Uterus (tissue), 2 donors: ENCODE results near the gene TRPV2.

Experiments used
- POLR2A ChIP-seq, 2 donors: fragments of 450-650 bp; IDR thresholded peaks; one replicate each; pipeline ENCODE4 v1.6.1; 2016; ENCODE audit warnings: antibody characterized with exemption in 2 of 2, mild to moderate bottlenecking in 1 of 2, moderate library complexity in 1 of 2
- TF ChIP-seq, protein P1 (sequence below), 4 experiments: fragments of 200-600 bp in 2 of 4; fragments of 450-650 bp in 2 of 4; sonication (generic) in 2 of 4; IDR thresholded peaks; one replicate each; pipeline ENCODE4 v1.5.1; 2016 to 2019; ENCODE audit warnings: antibody characterized with exemption in 4 of 4, mild to moderate bottlenecking in 2 of 4, moderate library complexity in 1 of 4

GRCh38 chr17:16449121-16449570 lies 33.8 kb downstream of the TRPV2 start:
- TF ChIP-seq, protein P1, sequence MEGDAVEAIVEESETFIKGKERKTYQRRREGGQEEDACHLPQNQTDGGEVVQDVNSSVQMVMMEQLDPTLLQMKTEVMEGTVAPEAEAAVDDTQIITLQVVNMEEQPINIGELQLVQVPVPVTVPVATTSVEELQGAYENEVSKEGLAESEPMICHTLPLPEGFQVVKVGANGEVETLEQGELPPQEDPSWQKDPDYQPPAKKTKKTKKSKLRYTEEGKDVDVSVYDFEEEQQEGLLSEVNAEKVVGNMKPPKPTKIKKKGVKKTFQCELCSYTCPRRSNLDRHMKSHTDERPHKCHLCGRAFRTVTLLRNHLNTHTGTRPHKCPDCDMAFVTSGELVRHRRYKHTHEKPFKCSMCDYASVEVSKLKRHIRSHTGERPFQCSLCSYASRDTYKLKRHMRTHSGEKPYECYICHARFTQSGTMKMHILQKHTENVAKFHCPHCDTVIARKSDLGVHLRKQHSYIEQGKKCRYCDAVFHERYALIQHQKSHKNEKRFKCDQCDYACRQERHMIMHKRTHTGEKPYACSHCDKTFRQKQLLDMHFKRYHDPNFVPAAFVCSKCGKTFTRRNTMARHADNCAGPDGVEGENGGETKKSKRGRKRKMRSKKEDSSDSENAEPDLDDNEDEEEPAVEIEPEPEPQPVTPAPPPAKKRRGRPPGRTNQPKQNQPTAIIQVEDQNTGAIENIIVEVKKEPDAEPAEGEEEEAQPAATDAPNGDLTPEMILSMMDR (IDR thresholded peaks at IDR 0.05): no peak
- no peak for TF ChIP-seq POLR2A (IDR thresholded peaks at IDR 0.05)
